ENCODE measurements around the gene PCNX3. TPM values are rescaled to one million over a fixed set of nuclear protein-coding genes. Genes with fewer than 3 reads are reported as not detected.

PCNX3 gene
- polyA plus RNA-seq, 1 donor from 2014 or later: 7.8 TPM

GRCh38 chr11:65577756-65578109 is 37.8 kb upstream of the PCNX3 start:
- H3F3A ChIP-seq (ENCODE audit: insufficient read depth, low read length, poor library complexity, severe bottlenecking): no peaks in the 10 kb centered on the region
- H3K9me2 ChIP-seq (ENCODE audit: insufficient read depth, low read length): no peaks in the 10 kb centered on the region
- H3K79me2 ChIP-seq (replicated peaks; ENCODE audit: insufficient read depth, low read length): peaks cover 23% of the 10 kb centered on the region
- H3K9me3 ChIP-seq (ENCODE audit: low read length): no peaks in the 10 kb centered on the region
- peaks cover 7% of the 10 kb centered on the region for H3K27me3 ChIP-seq (ENCODE audit: insufficient read depth, low read depth, low read length)
- no peaks in the 10 kb centered on the region for H3K36me3 ChIP-seq (ENCODE audit: insufficient read depth, low read length)
- H3K27ac ChIP-seq (ENCODE audit: low read length): no peak overlapping the region
- no peak overlapping the region for H2AFZ ChIP-seq (ENCODE audit: low read depth, low read length)
- TF ChIP-seq MXI1 (conservative IDR thresholded peaks at IDR 0.05; ENCODE audit: poor library complexity, severe bottlenecking) (no peak), RAD21 (conservative IDR thresholded peaks at IDR 0.05) (no peak), SMC3 (conservative IDR thresholded peaks at IDR 0.05; ENCODE audit: poor library complexity) (no peak), POLR2AphosphoS5 (IDR thresholded peaks at IDR 0.05) (no peak), CTCF (IDR thresholded peaks at IDR 0.05; ENCODE audit: poor library complexity, severe bottlenecking) (no peak), REST (IDR thresholded peaks at IDR 0.05; ENCODE audit: borderline replicate concordance) (no peak), EZH2 (IDR thresholded peaks at IDR 0.05; ENCODE audit: borderline replicate concordance, insufficient read depth, low read length, poor library complexity, severe bottlenecking) (no peak), EP300 (conservative IDR thresholded peaks at IDR 0.05; ENCODE audit: poor library complexity, severe bottlenecking) (no peak), TAF1 (IDR thresholded peaks at IDR 0.05; ENCODE audit: low read depth) (no peak)
- H3K4me3 ChIP-seq (ENCODE audit: low read length): no peak overlapping the region
- H3K4me2 ChIP-seq (ENCODE audit: low read length): no peak overlapping the region
- no peak overlapping the region for H3K9ac ChIP-seq (ENCODE audit: low read length)
- H4K20me1 ChIP-seq (ENCODE audit: insufficient read depth): peaks cover 15% of the 10 kb centered on the region

- Histone ChIP-seq H3K4me3 (ENCODE audit: low read length) (no peak overlapping the region), H2AFZ (ENCODE audit: low read depth, low read length) (no peak overlapping the region), H3K79me2 (replicated peaks; ENCODE audit: insufficient read depth, low read length) (peaks cover 19% of the 10 kb centered on the region), H4K20me1 (ENCODE audit: insufficient read depth) (peaks cover 14% of the 10 kb centered on the region), H3K9me2 (ENCODE audit: insufficient read depth, low read length) (no peaks in the 10 kb centered on the region), H3K4me2 (ENCODE audit: low read length) (no peak overlapping the region), H3K27ac (ENCODE audit: low read length) (no peak overlapping the region), H3F3A (ENCODE audit: insufficient read depth, low read length, poor library complexity, severe bottlenecking) (no peaks in the 10 kb centered on the region), H3K9ac (ENCODE audit: low read length) (no peak overlapping the region), H3K27me3 (ENCODE audit: insufficient read depth, low read depth, low read length) (peaks cover 7% of the 10 kb centered on the region), H3K36me3 (ENCODE audit: insufficient read depth, low read length) (no peaks in the 10 kb centered on the region), H3K9me3 (ENCODE audit: low read length) (no peaks in the 10 kb centered on the region)
- TF ChIP-seq RAD21 (conservative IDR thresholded peaks at IDR 0.05): no peak
- TF ChIP-seq POLR2AphosphoS5 (IDR thresholded peaks at IDR 0.05): no peak
- no peak for TF ChIP-seq TAF1 (IDR thresholded peaks at IDR 0.05; ENCODE audit: low read depth)
- no peak for TF ChIP-seq EP300 (conservative IDR thresholded peaks at IDR 0.05; ENCODE audit: poor library complexity, severe bottlenecking)
- no peak for TF ChIP-seq MXI1 (conservative IDR thresholded peaks at IDR 0.05; ENCODE audit: poor library complexity, severe bottlenecking)
- no peak for TF ChIP-seq CTCF (IDR thresholded peaks at IDR 0.05; ENCODE audit: poor library complexity, severe bottlenecking)
- no peak for TF ChIP-seq EZH2 (IDR thresholded peaks at IDR 0.05; ENCODE audit: borderline replicate concordance, insufficient read depth, low read length, poor library complexity, severe bottlenecking)
- no peak for TF ChIP-seq SMC3 (conservative IDR thresholded peaks at IDR 0.05; ENCODE audit: poor library complexity)
- no peak for TF ChIP-seq REST (IDR thresholded peaks at IDR 0.05; ENCODE audit: borderline replicate concordance)
Observed at GRCh38 chr11:65578134-65578533, 37.4 kb upstream of the PCNX3 start.
